Astrocyte (in vitro differentiated cells and primary cell): ENCODE data around the gene SLC25A42. TPM values are rescaled to one million over a fixed set of nuclear protein-coding genes. Genes with fewer than 3 reads are reported as not detected.
"Not testable (repeated sequence)": the region's sequence is repeated elsewhere in the genome, so short reads cannot be mapped to it uniquely, and the experiment has no call there.

Experiments used
- DNase-seq: peaks from one replicate; pipeline ENCODE4 v3.0.0-alpha.2; 2010; ENCODE audit warnings: low read depth
- FAIRE-seq: peaks from 2 replicates; lab custom pipeline; 2011; peaks lifted over from hg19 to GRCh38; lab: Jason Lieb, UNC
- H2AFZ ChIP-seq: 2 replicates; pipeline ENCODE4 v1.6.0; 2012; ENCODE audit warnings: low read depth, low read length, inconsistent platforms
- H3K27ac ChIP-seq: 2 replicates; pipeline ENCODE4 v1.5.1; 2011; ENCODE audit warnings: low read depth, low read length, inconsistent platforms
- H3K27me3 ChIP-seq: 2 replicates; pipeline ENCODE4 v1.6.0; 2011; ENCODE audit warnings: low read length, inconsistent platforms; ENCODE audit not compliant: insufficient read depth
- H3K36me3 ChIP-seq: 2 replicates; pipeline ENCODE4 v1.5.1; 2011; ENCODE audit warnings: low read length, inconsistent platforms; ENCODE audit not compliant: insufficient read depth
- H3K4me1 ChIP-seq: 2 replicates; pipeline ENCODE4 v1.5.1; 2011; ENCODE audit warnings: low read length, inconsistent platforms; ENCODE audit not compliant: insufficient read depth
- H3K4me2 ChIP-seq: 2 replicates; pipeline ENCODE4 v1.6.0; 2012; ENCODE audit warnings: low read length, inconsistent platforms
- H3K4me3 ChIP-seq: 2 replicates; pipeline ENCODE4 v1.5.1; 2011; ENCODE audit warnings: low read depth, mild to moderate bottlenecking, low read length, inconsistent platforms; ENCODE audit not compliant: insufficient read depth
- H3K79me2 ChIP-seq: 2 replicates; pipeline ENCODE4 v1.6.0; 2012; ENCODE audit warnings: mild to moderate bottlenecking, low read length, inconsistent platforms; ENCODE audit not compliant: insufficient read depth
- H3K9ac ChIP-seq: 2 replicates; pipeline ENCODE4 v1.6.0; 2012; ENCODE audit warnings: mild to moderate bottlenecking, low read length, inconsistent platforms
- H3K9me3 ChIP-seq: 2 replicates; pipeline ENCODE4 v1.5.1; 2012; ENCODE audit warnings: low read depth, mild to moderate bottlenecking, low read length, inconsistent platforms; ENCODE audit not compliant: insufficient read depth
- H4K20me1 ChIP-seq: 2 replicates; pipeline ENCODE4 v1.6.0; 2012; ENCODE audit warnings: low read length, inconsistent platforms; ENCODE audit not compliant: insufficient read depth
- H3K27ac Mint-ChIP-seq: one replicate; pipeline ENCODE4 v1.8.0; 2021; ENCODE audit warnings: mild to moderate bottlenecking, mixed read lengths; ENCODE audit not compliant: unreplicated experiment
- H3K27me3 Mint-ChIP-seq: one replicate; pipeline ENCODE4 v1.8.0; 2021; ENCODE audit warnings: low read depth, mixed read lengths; ENCODE audit not compliant: unreplicated experiment
- H3K36me3 Mint-ChIP-seq: one replicate; pipeline ENCODE4 v1.8.0; 2021; ENCODE audit warnings: low read depth, mixed read lengths; ENCODE audit not compliant: unreplicated experiment
- H3K4me1 Mint-ChIP-seq: one replicate; pipeline ENCODE4 v1.8.0; 2021; ENCODE audit warnings: low read depth, mixed read lengths; ENCODE audit not compliant: unreplicated experiment
- H3K4me3 Mint-ChIP-seq: one replicate; pipeline ENCODE4 v1.8.0; 2021; ENCODE audit warnings: mild to moderate bottlenecking, moderate library complexity, mixed read lengths; ENCODE audit not compliant: unreplicated experiment
- H3K9me3 Mint-ChIP-seq: one replicate; pipeline ENCODE4 v1.8.0; 2021; ENCODE audit warnings: mild to moderate bottlenecking, mixed read lengths; ENCODE audit not compliant: unreplicated experiment
- EZH2 ChIP-seq: IDR thresholded peaks from 2 replicates; pipeline ENCODE4 v1.6.1; 2012; ENCODE audit warnings: mild to moderate bottlenecking, low read length, inconsistent platforms; ENCODE audit not compliant: insufficient read depth
- total RNA-seq: library from RNA; stranded (reverse); gene quantifications from 2 replicates; pipeline ENCODE4 v1.2.1, GENCODE V29; 2021
- TF ChIP-seq, protein P1 (sequence below): IDR thresholded peaks from 2 replicates; pipeline ENCODE4 v1.5.1; 2011; ENCODE audit warnings: low read depth, mild to moderate bottlenecking, inconsistent platforms, low read length, moderate library complexity; ENCODE audit not compliant: insufficient read depth

The SLC25A42 gene
- total RNA-seq, 1 donor from 2014 or later = 7.6 TPM

DNA sequence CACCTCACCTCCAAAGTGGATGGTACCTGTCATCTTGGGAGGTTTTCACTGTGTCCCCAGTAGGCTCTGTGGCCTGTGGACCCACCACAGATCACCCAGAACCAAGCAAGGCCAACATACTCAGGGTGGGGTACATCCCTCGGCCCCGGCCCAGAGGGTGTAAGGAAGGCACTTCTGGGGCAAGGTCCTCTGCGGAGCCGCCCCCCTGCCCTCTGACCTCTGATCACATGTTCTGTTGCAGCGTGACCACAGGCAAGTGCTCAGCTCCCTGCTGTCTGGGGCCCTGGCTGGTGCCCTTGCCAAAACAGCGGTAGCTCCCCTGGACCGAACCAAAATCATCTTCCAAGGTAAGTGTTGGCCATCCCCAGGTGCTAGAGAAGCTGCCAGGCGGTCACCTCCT is 37.7 kb downstream of the SLC25A42 start:
- Mint-ChIP-seq H3K27me3 (no peaks in the 10 kb centered on the region), H3K4me1 (no peaks in the 10 kb centered on the region), H3K36me3 (peaks cover 10% of the 10 kb centered on the region), H3K9me3 (no peaks in the 10 kb centered on the region), H3K4me3 (no peak overlapping the region), H3K27ac (no peak overlapping the region)
- Histone ChIP-seq H3K4me3 (no peak overlapping the region), H3K79me2 (no peaks in the 10 kb centered on the region), H3K9ac (no peak overlapping the region), H3K4me1 (peaks cover 2% of the 10 kb centered on the region), H3K4me2 (no peak overlapping the region), H4K20me1 (no peaks in the 10 kb centered on the region), H3K36me3 (no peaks in the 10 kb centered on the region), H3K27me3 (no peaks in the 10 kb centered on the region), H3K9me3 (no peaks in the 10 kb centered on the region), H2AFZ (no peak overlapping the region), H3K27ac (no peak overlapping the region)
- DNase-seq = no peak
- FAIRE-seq = no peak
- no peak for TF ChIP-seq EZH2
- TF ChIP-seq, protein P1, sequence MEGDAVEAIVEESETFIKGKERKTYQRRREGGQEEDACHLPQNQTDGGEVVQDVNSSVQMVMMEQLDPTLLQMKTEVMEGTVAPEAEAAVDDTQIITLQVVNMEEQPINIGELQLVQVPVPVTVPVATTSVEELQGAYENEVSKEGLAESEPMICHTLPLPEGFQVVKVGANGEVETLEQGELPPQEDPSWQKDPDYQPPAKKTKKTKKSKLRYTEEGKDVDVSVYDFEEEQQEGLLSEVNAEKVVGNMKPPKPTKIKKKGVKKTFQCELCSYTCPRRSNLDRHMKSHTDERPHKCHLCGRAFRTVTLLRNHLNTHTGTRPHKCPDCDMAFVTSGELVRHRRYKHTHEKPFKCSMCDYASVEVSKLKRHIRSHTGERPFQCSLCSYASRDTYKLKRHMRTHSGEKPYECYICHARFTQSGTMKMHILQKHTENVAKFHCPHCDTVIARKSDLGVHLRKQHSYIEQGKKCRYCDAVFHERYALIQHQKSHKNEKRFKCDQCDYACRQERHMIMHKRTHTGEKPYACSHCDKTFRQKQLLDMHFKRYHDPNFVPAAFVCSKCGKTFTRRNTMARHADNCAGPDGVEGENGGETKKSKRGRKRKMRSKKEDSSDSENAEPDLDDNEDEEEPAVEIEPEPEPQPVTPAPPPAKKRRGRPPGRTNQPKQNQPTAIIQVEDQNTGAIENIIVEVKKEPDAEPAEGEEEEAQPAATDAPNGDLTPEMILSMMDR = no peak

DNA sequence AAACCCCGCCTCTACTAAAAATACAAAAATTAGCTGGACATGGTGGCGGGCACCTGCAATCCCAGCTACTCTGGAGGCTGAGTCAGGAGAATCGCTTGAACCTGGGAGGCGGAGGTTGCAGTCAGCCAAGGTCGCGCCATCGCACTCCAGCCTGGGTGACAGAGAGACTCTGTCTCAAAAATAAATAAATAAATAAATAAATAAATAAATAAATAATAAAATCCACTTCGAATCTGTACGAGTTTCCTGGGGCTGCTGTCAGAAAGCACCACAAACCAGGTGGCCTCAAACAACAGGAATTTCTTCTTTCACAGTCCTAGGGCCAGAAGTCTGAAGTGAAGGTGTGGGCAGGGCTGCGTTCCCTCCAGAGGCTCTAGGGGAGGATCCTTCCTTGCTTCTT is 38.8 kb downstream of the SLC25A42 start:
- not testable (repeated sequence) for H3K27ac Mint-ChIP-seq, H3K27me3 Mint-ChIP-seq, FAIRE-seq

GRCh38 chr19:19103167-19103566 is 39.4 kb downstream of the SLC25A42 start:
- H3K4me1 ChIP-seq = peaks cover 2% of the 10 kb centered on the region
- peaks cover 9% of the 10 kb centered on the region for H3K36me3 Mint-ChIP-seq
- peaks cover 1% of the 10 kb centered on the region for H3K27me3 Mint-ChIP-seq
- no peaks in the 10 kb centered on the region for H3K9me3 ChIP-seq
- TF ChIP-seq EZH2 = no peak
- TF ChIP-seq, protein P1 = no peak
- FAIRE-seq (no peak), DNase-seq (no peak)
- H3K27ac Mint-ChIP-seq = no peak overlapping the region
- no peak overlapping the region for H3K9ac ChIP-seq
- no peak overlapping the region for H2AFZ ChIP-seq
- no peak overlapping the region for H3K4me3 Mint-ChIP-seq
- no peaks in the 10 kb centered on the region for H3K36me3 ChIP-seq
- no peaks in the 10 kb centered on the region for H3K27me3 ChIP-seq
- no peaks in the 10 kb centered on the region for H3K4me1 Mint-ChIP-seq
- no peak overlapping the region for H3K27ac ChIP-seq
- H3K79me2 ChIP-seq = no peaks in the 10 kb centered on the region
- H4K20me1 ChIP-seq = no peaks in the 10 kb centered on the region
- H3K9me3 Mint-ChIP-seq = no peaks in the 10 kb centered on the region
- H3K4me3 ChIP-seq = no peak overlapping the region
- no peak overlapping the region for H3K4me2 ChIP-seq

More for the DNA sequence above, 38.8 kb downstream of the SLC25A42 start:
- not testable (repeated sequence) for H3K4me2 ChIP-seq, H3K36me3 ChIP-seq, H3K36me3 Mint-ChIP-seq, H3K79me2 ChIP-seq, H3K4me3 ChIP-seq, H3K9me3 ChIP-seq, H4K20me1 ChIP-seq, H2AFZ ChIP-seq, H3K9ac ChIP-seq, H3K4me1 Mint-ChIP-seq, H3K4me1 ChIP-seq, H3K27ac ChIP-seq, DNase-seq, H3K27me3 ChIP-seq, H3K9me3 Mint-ChIP-seq
- H3K4me3 Mint-ChIP-seq = peak overlapping the region; percentile 27
